ENCODE measurements around the gene ZBTB16. TPM values are rescaled to one million over a fixed set of nuclear protein-coding genes. Genes with fewer than 3 reads are reported as not detected.

Gene ZBTB16
- total and polyA plus RNA-seq, 3 donors from 2014 or later, result 11.4 to 88.5 (median 51.5) TPM

- intact Hi-C loops (cut with DNase I; ENCODE audit: low total_unique reads), result no loop called here
- no peaks in the 10 kb centered on the region for H3K9me3 ChIP-seq
- peaks cover 30% of the 10 kb centered on the region for H3K4me1 ChIP-seq
- H3K27me3 ChIP-seq, result no peaks in the 10 kb centered on the region
- H3K36me3 ChIP-seq (ENCODE audit: low read depth, missing control alignments), result no peaks in the 10 kb centered on the region
- 78 to 83% methylated on average over 11 of the region's 11 CpGs for WGBS, 2 donors
- no peak overlapping the region for H3K27ac ChIP-seq
- DNase-seq, result no peak
- no peak overlapping the region for H3K4me3 ChIP-seq
- TF ChIP-seq CTCF (IDR thresholded peaks at IDR 0.05) (no peak), POLR2A (IDR thresholded peaks at IDR 0.05) (no peak)
These were observed 24.1 kb downstream of the ZBTB16 start for GRCh38 chr11:114083391-114084252.

GRCh38 chr11:114084414-114084813 is 24.9 kb downstream of the ZBTB16 start:
- H3K27me3 ChIP-seq, result no peaks in the 10 kb centered on the region
- no peaks in the 10 kb centered on the region for H3K9me3 ChIP-seq
- H3K4me1 ChIP-seq, result peaks cover 27% of the 10 kb centered on the region
- intact Hi-C loops (cut with DNase I; ENCODE audit: low total_unique reads), result no loop called here
- TF ChIP-seq POLR2A (IDR thresholded peaks at IDR 0.05), result no peak
- TF ChIP-seq CTCF (IDR thresholded peaks at IDR 0.05), result no peak
- no peak for DNase-seq
- H3K27ac ChIP-seq, result no peak overlapping the region
- WGBS, 2 donors, result 66 to 75% methylated on average over 4 of the region's 4 CpGs
- no peak overlapping the region for H3K4me3 ChIP-seq
- no peaks in the 10 kb centered on the region for H3K36me3 ChIP-seq (ENCODE audit: low read depth, missing control alignments)

GRCh38 chr11:114085965-114086793 is 26.7 kb downstream of the ZBTB16 start:
- Histone ChIP-seq H3K9me3 (no peaks in the 10 kb centered on the region), H3K27me3 (no peaks in the 10 kb centered on the region), H3K36me3 (ENCODE audit: low read depth, missing control alignments) (no peaks in the 10 kb centered on the region), H3K4me3 (no peak overlapping the region), H3K4me1 (peaks cover 26% of the 10 kb centered on the region), H3K27ac (no peak overlapping the region)
- intact Hi-C loops (cut with DNase I; ENCODE audit: low total_unique reads), result no loop called here
- 75 to 77% methylated on average over 7 of the region's 7 CpGs for WGBS, 2 donors
- DNase-seq, result no peak
- TF ChIP-seq POLR2A (IDR thresholded peaks at IDR 0.05), result no peak
- TF ChIP-seq CTCF (IDR thresholded peaks at IDR 0.05), result no peak

- H3K27me3 ChIP-seq, result no peaks in the 10 kb centered on the region
- no peak for DNase-seq
- no peak overlapping the region for H3K27ac ChIP-seq
- intact Hi-C loops (cut with DNase I; ENCODE audit: low total_unique reads), result no loop called here
- H3K36me3 ChIP-seq (ENCODE audit: low read depth, missing control alignments), result no peaks in the 10 kb centered on the region
- H3K9me3 ChIP-seq, result no peaks in the 10 kb centered on the region
- TF ChIP-seq POLR2A (IDR thresholded peaks at IDR 0.05), result no peak
- TF ChIP-seq CTCF (IDR thresholded peaks at IDR 0.05), result no peak
- H3K4me1 ChIP-seq, result peaks cover 23% of the 10 kb centered on the region
- 78 to 84% methylated on average over 4 to 5 of the region's 5 CpGs for WGBS, 2 donors
- no peak overlapping the region for H3K4me3 ChIP-seq
These were observed 27.5 kb downstream of the ZBTB16 start for GRCh38 chr11:114087025-114087424.

Data from testis (tissue), 3 donors.